ENCODE data around the gene RREB1.

DNA sequence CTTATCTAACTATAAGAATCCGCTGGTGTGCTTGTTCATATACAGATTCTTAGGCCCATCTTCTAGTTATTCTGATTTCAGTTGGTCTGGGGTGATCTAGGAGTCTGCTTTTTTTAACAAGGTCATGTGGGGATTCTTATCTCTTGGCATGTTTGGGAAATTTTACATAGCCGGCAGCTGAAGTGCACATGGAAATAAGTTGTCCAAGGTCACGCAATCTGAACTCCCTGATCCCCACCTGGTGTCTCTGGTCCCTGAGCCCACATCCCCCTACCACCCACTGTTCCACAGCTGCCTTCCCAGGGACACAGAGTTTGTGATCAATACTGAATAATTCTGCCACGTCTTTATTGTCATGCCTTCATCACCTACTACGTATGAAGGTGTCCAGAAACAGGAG, 114.4 kb downstream of the RREB1 start:
- TF ChIP-seq, protein P1, sequence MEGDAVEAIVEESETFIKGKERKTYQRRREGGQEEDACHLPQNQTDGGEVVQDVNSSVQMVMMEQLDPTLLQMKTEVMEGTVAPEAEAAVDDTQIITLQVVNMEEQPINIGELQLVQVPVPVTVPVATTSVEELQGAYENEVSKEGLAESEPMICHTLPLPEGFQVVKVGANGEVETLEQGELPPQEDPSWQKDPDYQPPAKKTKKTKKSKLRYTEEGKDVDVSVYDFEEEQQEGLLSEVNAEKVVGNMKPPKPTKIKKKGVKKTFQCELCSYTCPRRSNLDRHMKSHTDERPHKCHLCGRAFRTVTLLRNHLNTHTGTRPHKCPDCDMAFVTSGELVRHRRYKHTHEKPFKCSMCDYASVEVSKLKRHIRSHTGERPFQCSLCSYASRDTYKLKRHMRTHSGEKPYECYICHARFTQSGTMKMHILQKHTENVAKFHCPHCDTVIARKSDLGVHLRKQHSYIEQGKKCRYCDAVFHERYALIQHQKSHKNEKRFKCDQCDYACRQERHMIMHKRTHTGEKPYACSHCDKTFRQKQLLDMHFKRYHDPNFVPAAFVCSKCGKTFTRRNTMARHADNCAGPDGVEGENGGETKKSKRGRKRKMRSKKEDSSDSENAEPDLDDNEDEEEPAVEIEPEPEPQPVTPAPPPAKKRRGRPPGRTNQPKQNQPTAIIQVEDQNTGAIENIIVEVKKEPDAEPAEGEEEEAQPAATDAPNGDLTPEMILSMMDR (IDR thresholded peaks at IDR 0.05), result no peak
- TF ChIP-seq POLR2AphosphoS5 (IDR thresholded peaks at IDR 0.05; ENCODE audit: low read depth, low read length), result no peak
